ENCODE data around the gene TOP2A.
A peak's percentile ranks its signal among the peaks of the same experiment; 100 is the strongest.

The TOP2A gene

GRCh38 chr17:40340880-40341807 is 76.6 kb downstream of the TOP2A start:
- Mint-ChIP-seq H3K9me3 (no peaks in the 10 kb centered on the region), H3K27me3 (ENCODE audit: low read depth) (no peaks in the 10 kb centered on the region), H3K36me3 (ENCODE audit: low read depth) (peaks cover 11% of the 10 kb centered on the region), H3K27ac (peak overlapping the region; percentile 75 to 99 (median 90)), H3K4me3 (peak overlapping the region; percentile 95 to 98 (median 97)), H3K4me1 (peaks cover 51% of the 10 kb centered on the region)
- TF ChIP-seq CTCF (IDR thresholded peaks at IDR 0.05; ENCODE audit: unreplicated experiment in 3 of 3) = no peak

- H3K4me1 Mint-ChIP-seq = peaks cover 47% of the 10 kb centered on the region
- no peak for TF ChIP-seq CTCF (IDR thresholded peaks at IDR 0.05; ENCODE audit: unreplicated experiment in 3 of 3)
- peaks cover 11% of the 10 kb centered on the region for H3K36me3 Mint-ChIP-seq (ENCODE audit: low read depth)
- peak overlapping the region; percentile 74 to 99 (median 90) for H3K27ac Mint-ChIP-seq
- H3K4me3 Mint-ChIP-seq = peak overlapping the region; percentile 95 to 98 (median 97)
- H3K9me3 Mint-ChIP-seq = no peaks in the 10 kb centered on the region
- H3K27me3 Mint-ChIP-seq (ENCODE audit: low read depth) = no peaks in the 10 kb centered on the region
Observed at GRCh38 chr17:40340327-40340726, 77.4 kb downstream of the TOP2A start.

- Mint-ChIP-seq H3K9me3 (no peaks in the 10 kb centered on the region), H3K4me1 (peaks cover 52% of the 10 kb centered on the region), H3K36me3 (ENCODE audit: low read depth) (peaks cover 15% of the 10 kb centered on the region), H3K27me3 (ENCODE audit: low read depth) (no peaks in the 10 kb centered on the region), H3K4me3 (peak overlapping the region; percentile 95 to 98 (median 97)), H3K27ac (peak overlapping the region; percentile 74 to 99 (median 90))
- no peak for TF ChIP-seq CTCF (IDR thresholded peaks at IDR 0.05; ENCODE audit: unreplicated experiment in 3 of 3)
Observed at GRCh38 chr17:40338941-40339649, 78.6 kb downstream of the TOP2A start.
